Right renal pelvis (tissue), 4 donors: ENCODE results near the gene MAPKAP1. TPM values are rescaled to one million over a fixed set of nuclear protein-coding genes. Genes with fewer than 3 reads are reported as not detected.

Experiments used
- DNase-seq, 4 donors: peaks; one replicate each; pipeline ENCODE4 v3.0.0-alpha.2; 2013; ENCODE audit warnings: low read depth in 4 of 4, low spot score in 3 of 4, missing footprints in 1 of 4
- polyA plus RNA-seq, 4 donors: library from polyadenylated mRNA; unstranded; fragments of 120-200 nt; gene quantifications; one replicate each; pipeline ENCODE4 v1.2.1, GENCODE V29; 2013; ENCODE audit not compliant: insufficient read length in 4 of 4

Gene MAPKAP1
- polyA plus RNA-seq, 4 donors: 76.0 to 94.0 (median 90.7) TPM

DNA sequence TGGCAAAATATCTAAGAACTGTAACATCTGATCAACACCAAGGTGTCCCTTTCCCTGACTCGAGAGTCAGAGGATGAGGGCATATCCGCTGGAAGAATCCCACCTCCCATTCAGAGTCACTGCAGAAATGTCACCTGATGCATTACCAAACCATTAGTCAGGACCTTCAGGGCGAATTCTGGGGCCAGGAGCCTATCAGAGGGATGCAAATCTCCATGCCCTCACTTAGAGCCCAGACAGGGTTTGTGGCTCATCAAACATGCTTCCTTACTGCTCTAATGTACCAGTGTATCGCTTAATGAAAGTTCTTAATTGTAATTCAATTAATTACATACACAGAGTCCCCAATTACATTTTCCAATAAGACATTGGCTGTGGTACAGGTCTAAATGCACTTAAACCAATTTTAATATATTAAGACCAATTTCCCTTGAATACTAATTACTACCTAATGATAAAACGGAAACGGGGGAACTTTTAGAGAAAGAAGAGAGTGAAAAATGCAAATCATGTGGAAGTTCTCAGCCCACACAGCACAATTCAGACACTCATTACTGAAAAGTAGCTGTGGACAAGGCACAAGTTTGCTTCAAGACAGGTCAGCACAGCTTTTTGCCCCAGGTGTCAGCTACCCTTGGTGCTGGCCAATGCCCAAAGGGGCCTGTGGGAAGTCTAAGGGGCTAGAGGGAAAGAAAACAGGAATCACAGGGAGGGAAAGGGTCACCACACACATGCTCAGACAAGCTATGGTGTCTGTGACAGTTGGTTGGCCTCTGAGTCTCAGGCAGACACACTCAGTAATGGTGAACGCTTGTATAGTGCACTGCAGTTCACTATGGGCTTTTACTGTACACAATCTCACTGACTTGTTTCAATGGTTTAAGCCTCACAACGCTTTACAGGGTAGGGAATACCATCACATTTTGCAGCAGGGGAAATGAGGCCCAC, 211.6 kb downstream of the MAPKAP1 start:
- no peak for DNase-seq

DNA sequence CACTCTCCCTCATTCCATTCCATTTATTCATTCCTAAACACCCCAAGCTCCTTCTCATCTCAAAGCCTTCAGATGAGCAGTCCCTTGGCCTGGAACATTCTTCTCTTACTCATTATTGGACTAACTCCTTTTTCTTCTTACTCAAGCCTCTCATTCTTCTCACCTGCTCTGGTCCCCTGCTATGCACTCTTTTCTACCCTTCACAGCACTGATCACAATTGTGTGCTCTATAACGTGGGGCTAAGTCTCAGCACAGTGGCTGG, 212.4 kb downstream of the MAPKAP1 start:
- DNase-seq: no peak

DNA sequence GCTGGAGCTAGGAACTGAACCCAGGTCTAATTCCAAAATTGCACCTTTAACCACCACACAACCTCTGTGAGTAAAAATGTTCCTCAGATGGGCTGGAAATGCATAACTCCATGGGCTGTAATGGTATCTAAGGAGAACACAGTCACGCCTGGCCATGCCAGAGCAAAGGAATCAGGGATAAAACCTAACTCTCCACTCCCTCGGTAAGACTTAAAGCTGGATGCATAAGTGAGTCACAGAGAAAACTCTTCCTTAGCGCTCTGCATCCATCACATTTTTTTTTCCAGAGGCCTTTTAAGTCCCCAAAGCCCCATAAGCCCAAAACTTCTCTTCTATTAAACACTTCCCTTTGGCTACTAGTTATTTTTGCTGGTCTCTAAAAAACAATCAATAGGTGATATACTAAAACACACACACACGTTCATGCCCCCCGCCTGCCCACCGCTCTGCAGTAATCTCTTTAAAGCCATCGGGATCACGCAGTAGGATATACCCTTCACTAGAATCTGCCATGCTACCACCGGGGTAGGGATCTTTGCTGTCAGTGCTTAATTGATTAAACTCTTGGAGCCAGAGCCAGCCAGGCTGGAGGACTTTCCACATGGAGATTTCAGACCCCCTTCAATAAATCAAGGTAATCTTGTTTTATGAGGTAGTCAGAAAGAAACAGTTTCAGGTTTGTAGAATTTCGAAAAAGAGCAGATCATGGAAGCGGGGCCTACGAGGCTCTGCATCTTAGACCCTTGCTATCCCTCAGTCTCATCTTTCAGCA, 212.9 kb downstream of the MAPKAP1 start:
- DNase-seq: no peak

DNA sequence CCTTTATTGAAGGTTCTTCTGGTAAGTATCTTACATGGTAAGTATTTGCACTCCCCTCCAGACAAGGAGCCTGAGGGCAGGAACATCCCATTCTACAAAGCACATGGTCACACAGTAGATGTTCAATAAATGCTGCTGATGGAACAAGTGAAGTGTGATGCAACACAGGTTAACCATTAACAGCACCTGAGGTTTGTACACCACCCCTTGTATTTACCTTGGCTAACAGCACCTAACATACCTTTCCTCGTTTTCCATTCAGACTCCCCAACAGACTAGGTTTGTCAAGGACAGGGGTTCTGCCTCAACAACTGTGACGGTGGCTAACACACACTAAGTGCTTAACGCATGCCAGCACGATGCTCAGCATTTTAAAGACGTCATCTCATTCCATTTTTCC, 213.6 kb downstream of the MAPKAP1 start:
- no peak for DNase-seq

- DNase-seq: no peak
Observed at GRCh38 chr9:125492719-125493118, 214.3 kb downstream of the MAPKAP1 start.

- no peak for DNase-seq
Observed at GRCh38 chr9:125487842-125488241, 219.2 kb downstream of the MAPKAP1 start.

GRCh38 chr9:125486576-125486975, 220.4 kb downstream of the MAPKAP1 start:
- no peak for DNase-seq

- no peak for DNase-seq
Observed at GRCh38 chr9:125486152-125486508, 220.9 kb downstream of the MAPKAP1 start.

DNA sequence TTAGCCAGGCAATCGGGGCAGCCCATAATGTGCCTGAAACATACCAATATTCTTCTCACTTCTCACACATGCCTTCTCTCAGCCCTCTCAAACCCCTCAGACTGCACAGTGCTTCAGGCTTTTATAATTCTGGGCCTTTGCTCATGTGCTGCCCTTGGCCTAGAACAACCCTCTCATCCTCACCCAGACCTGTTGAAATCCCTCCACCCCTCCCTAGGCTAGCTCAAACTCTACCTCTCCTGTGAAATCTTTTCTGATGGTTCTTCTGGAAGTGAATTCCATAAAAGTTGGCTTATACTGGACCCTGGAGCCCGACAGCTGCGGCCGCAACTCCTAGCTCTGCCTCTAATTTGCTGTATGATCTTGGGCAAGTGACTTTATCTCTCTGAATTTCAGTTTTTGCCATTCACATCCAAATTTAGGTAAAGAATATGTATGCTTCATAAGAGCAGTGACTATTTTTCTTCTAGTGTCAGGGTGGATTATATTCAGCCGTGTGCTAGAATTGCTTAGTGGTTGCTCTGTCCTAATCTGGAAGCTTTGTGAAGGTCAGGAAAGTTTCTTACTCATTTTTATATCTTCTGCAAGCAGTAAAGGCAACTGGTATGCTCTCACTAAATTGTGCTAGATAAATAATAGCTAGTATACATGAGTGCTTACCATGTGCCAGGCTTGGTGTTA, 221.4 kb downstream of the MAPKAP1 start:
- DNase-seq: no peak

- DNase-seq: no peak
Observed at GRCh38 chr9:125484350-125485282, 222.4 kb downstream of the MAPKAP1 start.

DNA sequence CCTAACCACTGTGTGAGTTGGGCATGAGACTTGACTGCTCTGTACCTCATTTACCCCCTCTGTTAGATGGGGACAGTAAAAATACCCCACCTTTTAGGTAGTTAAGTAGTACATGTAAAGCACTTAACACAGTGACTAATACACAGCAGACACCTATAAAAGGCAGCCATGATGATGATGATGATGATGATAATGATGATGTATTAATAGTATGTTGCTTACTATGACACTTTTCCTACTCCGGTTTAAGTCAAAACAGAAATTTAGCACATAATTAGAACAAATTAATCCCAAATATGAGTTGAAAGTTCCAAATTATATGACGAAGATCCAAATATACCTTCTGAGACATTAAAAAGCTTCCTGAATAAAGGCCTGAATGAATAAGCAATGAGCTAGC, 223.3 kb downstream of the MAPKAP1 start:
- no peak for DNase-seq

- no peak for DNase-seq
Observed at GRCh38 chr9:125479846-125480615, 227.0 kb downstream of the MAPKAP1 start.

GRCh38 chr9:125477089-125477544, 229.9 kb downstream of the MAPKAP1 start:
- DNase-seq: no peak

- DNase-seq: no peak
Observed at GRCh38 chr9:125476645-125477044, 230.4 kb downstream of the MAPKAP1 start.

DNA sequence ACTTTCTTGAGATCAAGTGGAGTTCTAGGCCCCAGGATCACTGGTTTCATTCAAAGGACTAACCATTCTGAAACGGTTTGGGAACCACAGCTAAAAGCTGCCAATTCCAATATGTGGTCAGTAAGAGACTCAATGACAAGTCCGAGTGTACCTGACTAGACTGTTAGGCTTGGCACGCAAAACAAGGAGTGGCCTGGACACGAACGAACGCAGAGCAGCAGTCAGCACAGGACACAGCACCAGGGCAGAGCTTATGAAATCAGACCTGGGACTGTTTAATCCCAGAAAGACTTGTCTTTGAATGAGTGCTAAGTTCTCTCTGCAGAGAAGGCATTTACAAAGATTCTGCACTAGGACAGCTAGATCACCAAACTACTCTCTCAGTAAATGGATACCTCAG, 231.6 kb downstream of the MAPKAP1 start:
- DNase-seq: no peak

DNA sequence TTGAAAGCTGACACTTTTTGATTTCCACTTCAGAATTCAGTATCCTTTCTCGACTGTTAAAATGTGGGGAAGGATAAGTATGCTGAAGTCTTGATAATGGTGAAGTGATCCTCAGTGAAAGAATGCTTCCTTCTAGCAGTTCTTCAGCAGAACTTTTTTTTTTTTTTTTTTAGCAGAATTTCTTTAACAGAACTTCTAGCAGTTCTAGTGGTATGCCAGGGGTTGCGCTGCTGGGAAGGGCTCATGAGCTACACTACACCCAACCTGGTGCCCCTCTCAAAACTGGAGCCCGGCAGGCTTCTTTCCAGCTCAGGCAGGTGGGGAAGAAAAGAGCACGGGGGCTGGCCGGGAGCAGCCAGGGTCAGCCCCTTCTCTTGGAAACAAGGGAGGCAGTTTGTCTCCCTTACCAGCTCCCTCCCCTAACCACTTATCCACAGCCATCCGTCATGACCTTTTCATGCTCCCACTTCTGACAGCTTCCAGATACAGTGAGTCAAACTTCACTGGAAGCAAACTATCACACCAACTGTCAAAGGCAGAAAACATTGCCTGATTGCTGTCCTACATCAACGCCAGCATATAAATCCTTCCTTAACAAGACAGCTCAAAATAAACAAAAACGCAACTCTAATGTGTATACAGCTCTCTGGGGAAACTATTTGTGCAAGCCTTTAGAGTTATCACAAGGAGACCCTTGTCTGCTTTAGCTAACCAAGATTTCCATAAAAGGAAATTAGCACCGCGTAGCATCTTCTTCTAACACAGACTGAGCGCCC, 233.9 kb downstream of the MAPKAP1 start:
- DNase-seq: no peak

GRCh38 chr9:125472562-125472925, 234.5 kb downstream of the MAPKAP1 start:
- DNase-seq: no peak

- no peak for DNase-seq
Observed at GRCh38 chr9:125470767-125471580, 236.0 kb downstream of the MAPKAP1 start.
